Thyroid gland (tissue), 4 donors: Measurements from ENCODE around the gene ADAP1.

ENCODE experiments used
- CTCF ChIP-seq, 6 experiments: fragments of 200-600 bp in 3 of 6; fragments of 450-650 bp in 3 of 6; sonication (generic) in 3 of 6; IDR thresholded peaks; one replicate each; pipeline ENCODE4 v1.5.1; 2016 to 2019; ENCODE audit warnings: antibody characterized with exemption in 6 of 6, mild to moderate bottlenecking in 2 of 6, inconsistent platforms in 1 of 6, moderate library complexity in 1 of 6
- POLR2A ChIP-seq, 2 donors: fragments of 450-650 bp; IDR thresholded peaks; one replicate each; pipeline ENCODE4 v1.6.1; 2017; ENCODE audit warnings: antibody characterized with exemption in 2 of 2, mild to moderate bottlenecking in 2 of 2, moderate library complexity in 1 of 2

- no peak for TF ChIP-seq POLR2A (IDR thresholded peaks at IDR 0.05)
- TF ChIP-seq CTCF (IDR thresholded peaks at IDR 0.05) = no peak
Measured at GRCh38 chr7:916291-916941, 38.1 kb downstream of the ADAP1 start.
